GM12864 (cell line): ENCODE data around the gene HDGFL3.

Experiments
- DNase-seq: peaks from one replicate; pipeline ENCODE4 v3.0.0-alpha.2; 2011; ENCODE audit warnings: low read depth
- H3K4me3 ChIP-seq: 2 replicates; pipeline ENCODE4 v1.5.1; 2011; ENCODE audit warnings: mild to moderate bottlenecking, low read depth, low read length, control low read depth
- CTCF ChIP-seq: IDR thresholded peaks from 2 replicates; pipeline ENCODE4 v1.5.1; 2011; ENCODE audit warnings: low read depth, mild to moderate bottlenecking, moderate library complexity, low read length, control low read depth, inconsistent platforms; ENCODE audit errors: missing control alignments

HDGFL3 gene

GRCh38 chr15:83164771-83165404, 42.7 kb downstream of the HDGFL3 start:
- no peak for TF ChIP-seq CTCF
- H3K4me3 ChIP-seq: no peak overlapping the region
- DNase-seq: no peak

GRCh38 chr15:83164111-83164770, 43.4 kb downstream of the HDGFL3 start:
- no peak for TF ChIP-seq CTCF
- H3K4me3 ChIP-seq: no peak overlapping the region
- no peak for DNase-seq

- no peak for TF ChIP-seq CTCF
- no peak for DNase-seq
- no peak overlapping the region for H3K4me3 ChIP-seq
Measured at GRCh38 chr15:83163032-83163431, 44.6 kb downstream of the HDGFL3 start.

GRCh38 chr15:83160741-83161140, 46.9 kb downstream of the HDGFL3 start:
- DNase-seq: no peak
- TF ChIP-seq CTCF: no peak
- no peak overlapping the region for H3K4me3 ChIP-seq

- DNase-seq: no peak
- H3K4me3 ChIP-seq: no peak overlapping the region
- TF ChIP-seq CTCF: no peak
Measured at GRCh38 chr15:83158393-83158792, 49.2 kb downstream of the HDGFL3 start.

- no peak for TF ChIP-seq CTCF
- no peak overlapping the region for H3K4me3 ChIP-seq
- DNase-seq: no peak
Measured at GRCh38 chr15:83155942-83156341, 51.7 kb downstream of the HDGFL3 start.

GRCh38 chr15:83153288-83153687, 54.3 kb downstream of the HDGFL3 start:
- DNase-seq: no peak

More at GRCh38 chr15:83153288-83153687, 54.3 kb downstream of the HDGFL3 start:
- H3K4me3 ChIP-seq: no peak overlapping the region
- TF ChIP-seq CTCF: no peak
